Right lobe of liver (tissue), 4 donors: Measurements from ENCODE around the gene CD177.
"Not testable (repeated sequence)": the region's sequence is repeated elsewhere in the genome, so short reads cannot be mapped to it uniquely, and the experiment has no call there.

Experiments
- POLR2A ChIP-seq: fragments of 450-650 bp; IDR thresholded peaks from one replicate; pipeline ENCODE4 v1.6.1; 2017; ENCODE audit warnings: antibody characterized with exemption, mild to moderate bottlenecking
- TF ChIP-seq, protein P1 (sequence below), 4 donors: fragments of 200-600 bp in 3 of 4; fragments of 450-650 bp in 1 of 4; IDR thresholded peaks; one replicate each; pipeline versions ENCODE4 v1.5.1 to v1.8.0; 2016 to 2022; ENCODE audit warnings: antibody characterized with exemption in 4 of 4, mild to moderate bottlenecking in 2 of 4
- donor health status: DM: no; HTN: no; CAD: no.
- donor health status: DM: no; HTN: no; CAD: no.
- donor health status: DM: no; HTN: yes; CAD: no.

DNA sequence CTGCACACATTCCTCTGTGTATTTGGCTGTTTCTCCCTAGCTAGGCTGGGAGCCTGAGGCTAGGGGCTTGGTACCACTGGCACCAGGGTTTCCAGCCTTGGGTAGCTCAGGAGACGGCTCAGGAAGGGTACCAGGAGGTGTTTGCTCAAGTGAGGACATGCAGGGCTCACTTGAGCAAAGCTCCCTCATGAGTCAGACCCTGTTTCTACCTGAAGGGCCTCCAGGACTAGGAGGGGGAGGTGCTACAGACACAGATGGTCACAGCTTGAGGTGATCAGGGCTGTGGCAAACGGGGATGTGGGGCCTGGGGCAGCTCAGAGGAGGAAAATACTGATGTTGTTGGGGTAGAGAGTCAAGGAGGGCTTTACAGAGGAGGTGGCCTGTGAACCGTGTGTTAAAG lies 3.3 kb downstream of the CD177 start:
- TF ChIP-seq, protein P1, sequence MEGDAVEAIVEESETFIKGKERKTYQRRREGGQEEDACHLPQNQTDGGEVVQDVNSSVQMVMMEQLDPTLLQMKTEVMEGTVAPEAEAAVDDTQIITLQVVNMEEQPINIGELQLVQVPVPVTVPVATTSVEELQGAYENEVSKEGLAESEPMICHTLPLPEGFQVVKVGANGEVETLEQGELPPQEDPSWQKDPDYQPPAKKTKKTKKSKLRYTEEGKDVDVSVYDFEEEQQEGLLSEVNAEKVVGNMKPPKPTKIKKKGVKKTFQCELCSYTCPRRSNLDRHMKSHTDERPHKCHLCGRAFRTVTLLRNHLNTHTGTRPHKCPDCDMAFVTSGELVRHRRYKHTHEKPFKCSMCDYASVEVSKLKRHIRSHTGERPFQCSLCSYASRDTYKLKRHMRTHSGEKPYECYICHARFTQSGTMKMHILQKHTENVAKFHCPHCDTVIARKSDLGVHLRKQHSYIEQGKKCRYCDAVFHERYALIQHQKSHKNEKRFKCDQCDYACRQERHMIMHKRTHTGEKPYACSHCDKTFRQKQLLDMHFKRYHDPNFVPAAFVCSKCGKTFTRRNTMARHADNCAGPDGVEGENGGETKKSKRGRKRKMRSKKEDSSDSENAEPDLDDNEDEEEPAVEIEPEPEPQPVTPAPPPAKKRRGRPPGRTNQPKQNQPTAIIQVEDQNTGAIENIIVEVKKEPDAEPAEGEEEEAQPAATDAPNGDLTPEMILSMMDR (IDR thresholded peaks at IDR 0.05): not testable (repeated sequence)
- not testable (repeated sequence) for TF ChIP-seq POLR2A
